Left ventricle myocardium inferior (tissue), 1 donor: ENCODE data around the gene HOXA2. TPM values are rescaled to one million over a fixed set of nuclear protein-coding genes. Genes with fewer than 3 reads are reported as not detected.
A peak's percentile ranks its signal among the peaks of the same experiment; 100 is the strongest.

ENCODE experiments used
- DNase-seq: peaks from one replicate; pipeline ENCODE4 v3.0.0-alpha.2; 2020
- H3K27ac ChIP-seq: fragments of 200-600 bp; replicated peaks from 2 replicates; pipeline ENCODE4 v1.8.0; 2021
- H3K27me3 ChIP-seq: fragments of 200-600 bp; 2 replicates; pipeline ENCODE4 v1.8.0; 2021; ENCODE audit warnings: low read depth
- H3K36me3 ChIP-seq: fragments of 200-600 bp; 2 replicates; pipeline ENCODE4 v1.8.0; 2021
- H3K4me1 ChIP-seq: fragments of 200-600 bp; 2 replicates; pipeline ENCODE4 v1.8.0; 2021
- H3K4me3 ChIP-seq: fragments of 200-600 bp; 2 replicates; pipeline ENCODE4 v1.8.0; 2021; ENCODE audit warnings: mild to moderate bottlenecking, moderate library complexity
- H3K9me3 ChIP-seq: fragments of 200-600 bp; replicated peaks from 2 replicates; pipeline ENCODE4 v1.8.0; 2021
- intact Hi-C: fragments of 100-400 bp; cut with micrococcal nuclease; formaldehyde crosslinking; loops from one replicate; pipeline ENCODE4 v1.11.0; 2022
- total RNA-seq: library from RNA; stranded (reverse); fragmentation: NEBNext Ultra II Directional; extraction: Animal tissue kit (Norgen Biotek cat#: 25700); gene quantifications from one replicate; pipeline ENCODE4 v1.2.1, GENCODE V29; 2021
- TF ChIP-seq, protein P1 (sequence below): fragments of 200-600 bp; IDR thresholded peaks from 2 replicates; pipeline ENCODE4 v1.8.0; 2021; ENCODE audit warnings: antibody characterized with exemption, mild to moderate bottlenecking, borderline replicate concordance
- donor health status: DM: no; HTN: yes; CAD: no; lungs with severe emphysema.

Gene HOXA2
- total RNA-seq, 1 donor from 2014 or later: not detected

DNA sequence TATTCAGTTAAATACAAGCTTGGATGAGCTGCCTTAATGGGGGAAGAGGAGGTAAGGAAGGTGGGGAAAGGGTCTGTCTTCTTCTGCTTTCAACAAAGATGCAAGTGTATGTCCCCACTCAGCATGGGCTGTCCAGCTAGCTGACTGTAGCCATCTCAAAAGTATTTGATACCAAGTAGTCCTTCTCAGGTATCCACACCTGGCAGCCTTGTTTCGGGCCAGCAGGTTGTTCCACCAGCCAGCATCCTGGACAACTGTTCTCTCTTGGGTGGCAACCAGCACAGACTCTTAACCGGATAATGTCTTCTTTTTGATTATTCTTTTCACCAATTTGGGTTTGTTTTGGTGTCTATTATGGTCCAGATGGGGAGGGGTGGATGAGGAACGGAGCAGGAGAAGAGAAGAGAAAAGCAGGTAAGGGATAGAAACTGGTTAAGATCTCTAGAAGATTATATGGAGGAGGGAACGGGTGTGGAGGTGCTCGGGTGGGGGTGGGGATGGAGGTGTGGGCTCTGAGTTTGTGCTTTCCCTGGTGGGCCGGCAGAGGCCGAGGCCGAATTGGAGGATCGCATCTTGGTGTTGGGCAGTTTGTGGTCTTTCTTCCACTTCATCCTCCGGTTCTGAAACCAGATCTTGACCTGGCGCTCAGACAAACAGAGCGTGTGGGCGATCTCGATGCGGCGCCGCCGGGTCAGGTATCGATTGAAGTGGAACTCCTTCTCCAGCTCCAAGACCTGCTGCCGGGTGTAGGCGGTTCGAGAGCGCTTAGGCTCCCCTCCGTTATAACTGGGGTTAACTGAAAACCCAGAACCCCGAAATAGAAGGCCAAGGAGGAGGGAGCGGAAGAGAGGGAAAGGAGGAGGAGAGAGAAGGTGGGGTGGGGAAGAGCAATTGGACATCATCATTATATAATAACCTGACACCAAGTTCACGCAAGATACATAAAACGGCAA, 26.6 kb upstream of the HOXA2 start:
- H3K36me3 ChIP-seq: no peaks in the 10 kb centered on the region
- H3K4me1 ChIP-seq: peaks cover 10% of the 10 kb centered on the region
- DNase-seq: no peak
- peak overlapping the region; percentile 67 for H3K4me3 ChIP-seq
- H3K27ac ChIP-seq: no peak overlapping the region
- H3K27me3 ChIP-seq: peaks cover 100% of the 10 kb centered on the region
- TF ChIP-seq, protein P1, sequence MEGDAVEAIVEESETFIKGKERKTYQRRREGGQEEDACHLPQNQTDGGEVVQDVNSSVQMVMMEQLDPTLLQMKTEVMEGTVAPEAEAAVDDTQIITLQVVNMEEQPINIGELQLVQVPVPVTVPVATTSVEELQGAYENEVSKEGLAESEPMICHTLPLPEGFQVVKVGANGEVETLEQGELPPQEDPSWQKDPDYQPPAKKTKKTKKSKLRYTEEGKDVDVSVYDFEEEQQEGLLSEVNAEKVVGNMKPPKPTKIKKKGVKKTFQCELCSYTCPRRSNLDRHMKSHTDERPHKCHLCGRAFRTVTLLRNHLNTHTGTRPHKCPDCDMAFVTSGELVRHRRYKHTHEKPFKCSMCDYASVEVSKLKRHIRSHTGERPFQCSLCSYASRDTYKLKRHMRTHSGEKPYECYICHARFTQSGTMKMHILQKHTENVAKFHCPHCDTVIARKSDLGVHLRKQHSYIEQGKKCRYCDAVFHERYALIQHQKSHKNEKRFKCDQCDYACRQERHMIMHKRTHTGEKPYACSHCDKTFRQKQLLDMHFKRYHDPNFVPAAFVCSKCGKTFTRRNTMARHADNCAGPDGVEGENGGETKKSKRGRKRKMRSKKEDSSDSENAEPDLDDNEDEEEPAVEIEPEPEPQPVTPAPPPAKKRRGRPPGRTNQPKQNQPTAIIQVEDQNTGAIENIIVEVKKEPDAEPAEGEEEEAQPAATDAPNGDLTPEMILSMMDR: no peak
- intact Hi-C loops: no loop called here
- no peaks in the 10 kb centered on the region for H3K9me3 ChIP-seq

DNA sequence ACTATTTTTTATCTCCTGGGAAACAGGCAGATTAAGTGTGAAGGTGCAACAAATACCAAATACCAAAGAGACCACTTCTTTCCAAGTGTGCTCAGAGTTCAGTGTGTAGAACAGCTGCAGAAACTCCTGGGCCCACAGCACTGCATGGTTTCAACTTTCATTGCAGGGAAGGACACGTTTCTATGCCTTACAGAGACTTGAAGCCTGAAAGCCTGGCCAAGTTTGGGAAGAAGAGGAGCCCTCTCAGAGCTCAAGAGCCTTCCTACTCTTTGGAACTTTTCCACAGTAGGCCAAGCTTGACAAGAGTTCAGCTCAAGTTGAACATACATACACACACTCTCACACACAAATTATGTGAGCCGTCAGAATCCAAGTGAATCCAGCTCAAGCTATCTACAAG, 25.6 kb upstream of the HOXA2 start:
- Histone ChIP-seq H3K27me3 (peaks cover 100% of the 10 kb centered on the region), H3K27ac (no peak overlapping the region), H3K4me1 (peaks cover 10% of the 10 kb centered on the region)

DNA sequence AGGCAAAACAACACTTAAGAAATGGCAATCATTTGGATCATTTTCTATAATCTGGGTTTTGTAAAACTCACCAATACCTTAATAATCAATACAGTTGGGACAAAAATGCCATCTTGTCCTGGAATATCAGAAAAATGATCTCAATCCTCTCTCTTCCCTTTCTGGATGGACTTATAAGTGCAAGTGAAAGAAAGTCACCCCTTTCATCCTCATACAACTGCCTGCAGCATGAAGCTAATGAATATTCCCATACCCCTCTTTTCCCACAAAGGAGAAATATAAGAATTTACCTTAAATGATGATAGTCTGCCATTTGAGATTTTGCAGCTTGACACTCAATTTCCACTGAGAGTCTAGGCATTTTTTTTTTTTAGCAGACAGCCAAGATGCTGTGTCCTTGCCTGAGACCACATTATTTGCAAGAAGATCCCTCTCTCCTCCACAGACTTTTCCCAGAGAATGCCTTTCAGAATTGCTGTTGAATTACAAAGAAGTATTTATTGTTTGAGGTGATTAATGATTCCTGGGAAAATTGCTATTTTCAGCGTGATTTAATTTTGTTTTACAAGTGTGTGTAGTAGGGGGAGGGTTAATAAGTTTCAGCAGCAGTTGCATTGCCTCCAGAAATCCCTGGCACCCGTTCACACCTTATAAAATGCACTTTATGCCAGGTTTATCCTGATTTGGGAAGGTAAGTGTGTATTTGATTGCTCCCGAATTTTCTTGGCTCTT, 24.3 kb upstream of the HOXA2 start:
- TF ChIP-seq, protein P1: no peak
- no peaks in the 10 kb centered on the region for H3K9me3 ChIP-seq
- peaks cover 100% of the 10 kb centered on the region for H3K27me3 ChIP-seq
- no peak overlapping the region for H3K4me3 ChIP-seq
- H3K27ac ChIP-seq: no peak overlapping the region
- intact Hi-C loops: no loop called here
- H3K36me3 ChIP-seq: no peaks in the 10 kb centered on the region
- peaks cover 10% of the 10 kb centered on the region for H3K4me1 ChIP-seq
- DNase-seq: no peak

More for the DNA sequence above, 25.6 kb upstream of the HOXA2 start:
- no peaks in the 10 kb centered on the region for H3K9me3 ChIP-seq
- no peaks in the 10 kb centered on the region for H3K36me3 ChIP-seq
- no peak for DNase-seq
- TF ChIP-seq, protein P1: no peak
- intact Hi-C loops: no loop called here
- H3K4me3 ChIP-seq: no peak overlapping the region

DNA sequence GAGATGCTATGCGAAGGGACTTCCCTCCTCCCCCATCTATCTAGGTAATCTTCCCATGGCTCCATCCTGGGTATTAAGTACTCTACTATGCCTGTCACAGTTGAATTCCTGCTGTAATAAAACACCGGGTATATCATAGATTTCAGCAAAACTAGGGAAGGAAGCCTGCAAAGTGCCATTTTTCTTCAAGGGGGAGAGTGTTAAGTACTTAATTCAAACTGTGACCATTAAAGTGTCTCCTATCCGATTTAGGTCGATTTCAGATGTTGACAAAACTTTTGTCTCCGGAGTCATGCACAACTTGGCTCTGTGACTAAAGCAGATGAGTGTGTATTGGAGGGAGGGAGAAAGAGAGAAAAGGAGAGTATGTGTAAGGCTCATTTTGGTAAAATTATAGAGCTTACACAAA, 23.5 kb upstream of the HOXA2 start:
- intact Hi-C loops: no loop called here

DNA sequence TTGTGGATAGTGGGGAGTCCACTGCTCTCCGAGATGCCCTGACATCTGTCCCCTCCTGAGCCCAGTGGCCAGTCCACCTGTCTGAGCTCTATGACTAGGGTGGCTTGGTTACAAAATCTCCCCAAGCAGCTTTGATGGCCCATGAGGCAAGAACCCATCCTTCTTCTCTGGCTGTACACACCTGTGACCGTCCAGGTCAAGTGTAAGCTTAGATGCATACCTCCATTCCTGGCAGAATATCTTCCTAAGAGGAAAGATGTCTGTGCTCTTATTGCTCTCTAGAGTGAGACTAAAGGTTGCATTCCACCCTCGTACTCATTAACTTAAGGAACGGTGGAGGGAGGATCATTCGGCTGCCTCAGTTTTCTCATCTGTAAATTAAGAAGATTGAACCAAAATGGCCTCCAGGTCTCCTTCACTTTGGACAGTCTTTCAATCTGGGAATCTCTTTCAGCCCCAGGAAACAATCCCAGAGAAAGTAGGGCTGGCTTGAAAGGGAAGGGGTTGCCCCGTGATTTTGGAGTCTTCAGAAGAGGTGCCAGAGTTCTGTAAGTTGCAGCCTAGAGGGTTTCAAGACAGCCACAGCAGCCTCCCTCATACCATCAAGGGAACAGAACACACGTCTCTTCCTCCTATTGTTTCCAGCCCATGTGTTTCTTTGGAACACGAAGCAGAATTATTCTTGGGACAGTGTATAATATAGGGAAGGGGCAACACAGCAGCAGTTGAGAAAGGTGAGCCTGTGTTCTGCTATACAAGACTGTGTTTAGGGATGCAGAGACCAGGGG, 22.6 kb upstream of the HOXA2 start:
- intact Hi-C loops: no loop called here
- Histone ChIP-seq H3K4me3 (no peak overlapping the region), H3K36me3 (no peaks in the 10 kb centered on the region), H3K27me3 (peaks cover 98% of the 10 kb centered on the region), H3K9me3 (no peaks in the 10 kb centered on the region), H3K4me1 (no peaks in the 10 kb centered on the region), H3K27ac (no peak overlapping the region)
- DNase-seq: no peak
- TF ChIP-seq, protein P1: no peak

More for the DNA sequence above, 23.5 kb upstream of the HOXA2 start:
- no peak overlapping the region for H3K27ac ChIP-seq
- no peaks in the 10 kb centered on the region for H3K36me3 ChIP-seq
- no peak overlapping the region for H3K4me3 ChIP-seq
- no peak for DNase-seq
- TF ChIP-seq, protein P1: no peak
- no peaks in the 10 kb centered on the region for H3K9me3 ChIP-seq
- peaks cover 6% of the 10 kb centered on the region for H3K4me1 ChIP-seq
- peaks cover 98% of the 10 kb centered on the region for H3K27me3 ChIP-seq
